ENCODE data around the gene COPS6. TPM values are rescaled to one million over a fixed set of nuclear protein-coding genes. Genes with fewer than 3 reads are reported as not detected.

COPS6 gene
- total RNA-seq, 1 experiment from 2014 or later: 151 TPM

GRCh38 chr7:100075418-100075817 is 13.4 kb upstream of the COPS6 start:
- DNase-seq (ENCODE audit: low spot score): no peak
- in situ Hi-C loops (cut with HindIII; ENCODE audit: low sequenced_read_pairs): no loop called here

- no peak for DNase-seq (ENCODE audit: low spot score)
- in situ Hi-C loops (cut with HindIII; ENCODE audit: low sequenced_read_pairs): no loop called here
Observed at GRCh38 chr7:100077205-100077604, 11.6 kb upstream of the COPS6 start.

GRCh38 chr7:100079024-100079560 is 9.7 kb upstream of the COPS6 start:
- no peak for DNase-seq (ENCODE audit: low spot score)
- in situ Hi-C loops (cut with HindIII; ENCODE audit: low sequenced_read_pairs): no loop called here

GRCh38 chr7:100080907-100081534 is 7.7 kb upstream of the COPS6 start:
- in situ Hi-C loops (cut with HindIII; ENCODE audit: low sequenced_read_pairs): no loop called here
- no peak for DNase-seq (ENCODE audit: low spot score)

GRCh38 chr7:100081535-100082102 is 7.2 kb upstream of the COPS6 start, which contains the start of gene ZNF3:
ZNF3 (minus strand) TSS chr7:100081723; CDS start chr7:100077357, 4,366 bp downstream.
- DNase-seq (ENCODE audit: low spot score): peak; percentile 99
- in situ Hi-C loops (cut with HindIII; ENCODE audit: low sequenced_read_pairs): no loop called here

- no peak for DNase-seq (ENCODE audit: low spot score)
- in situ Hi-C loops (cut with HindIII; ENCODE audit: low sequenced_read_pairs): no loop called here
Observed at GRCh38 chr7:100082978-100083377, 5.8 kb upstream of the COPS6 start.

- in situ Hi-C loops (cut with HindIII; ENCODE audit: low sequenced_read_pairs): no loop called here
- DNase-seq (ENCODE audit: low spot score): no peak
Observed at GRCh38 chr7:100085515-100085914, 3.3 kb upstream of the COPS6 start.

- in situ Hi-C loops (cut with HindIII; ENCODE audit: low sequenced_read_pairs): no loop called here
- no peak for DNase-seq (ENCODE audit: low spot score)
Observed at GRCh38 chr7:100087055-100087750, 1.6 kb upstream of the COPS6 start.

GRCh38 chr7:100088095-100088620 is 611 bp upstream of the COPS6 start:
- in situ Hi-C loops (cut with HindIII; ENCODE audit: low sequenced_read_pairs): no loop called here
- no peak for DNase-seq (ENCODE audit: low spot score)

- no peak for DNase-seq (ENCODE audit: low spot score)
- in situ Hi-C loops (cut with HindIII; ENCODE audit: low sequenced_read_pairs): no loop called here
Observed at GRCh38 chr7:100089458-100090196, 858 bp downstream of the COPS6 start.

GRCh38 chr7:100090527-100091410 is 2.0 kb downstream of the COPS6 start:
- no peak for DNase-seq (ENCODE audit: low spot score)
- in situ Hi-C loops (cut with HindIII; ENCODE audit: low sequenced_read_pairs): no loop called here

GRCh38 chr7:100091411-100092181 is 2.8 kb downstream of the COPS6 start:
- DNase-seq (ENCODE audit: low spot score): peak; percentile 16
- in situ Hi-C loops (cut with HindIII; ENCODE audit: low sequenced_read_pairs): no loop called here

GRCh38 chr7:100093054-100093453 is 4.3 kb downstream of the COPS6 start:
- in situ Hi-C loops (cut with HindIII; ENCODE audit: low sequenced_read_pairs): no loop called here
- peak; percentile 14 for DNase-seq (ENCODE audit: low spot score)

GRCh38 chr7:100093498-100093897 is 4.7 kb downstream of the COPS6 start:
- peak; percentile 68 for DNase-seq (ENCODE audit: low spot score)

GRCh38 chr7:100093925-100094486 is 5.2 kb downstream of the COPS6 start:
- in situ Hi-C loops (cut with HindIII; ENCODE audit: low sequenced_read_pairs): no loop called here
- DNase-seq (ENCODE audit: low spot score): peak; percentile 34

More at GRCh38 chr7:100093498-100093897, 4.7 kb downstream of the COPS6 start:
- in situ Hi-C loops (cut with HindIII; ENCODE audit: low sequenced_read_pairs): no loop called here

GRCh38 chr7:100095289-100095688 is 6.5 kb downstream of the COPS6 start:
- DNase-seq (ENCODE audit: low spot score): no peak
- in situ Hi-C loops (cut with HindIII; ENCODE audit: low sequenced_read_pairs): no loop called here

GRCh38 chr7:100095704-100096103 is 6.9 kb downstream of the COPS6 start:
- in situ Hi-C loops (cut with HindIII; ENCODE audit: low sequenced_read_pairs): no loop called here
- DNase-seq (ENCODE audit: low spot score): no peak

Measured in G401 (cell line).